PC-3 (cell line): Measurements from ENCODE around the gene CILP. TPM values are rescaled to one million over a fixed set of nuclear protein-coding genes. Genes with fewer than 3 reads are reported as not detected.

ENCODE experiments used
- ATAC-seq: fragments of 200-7000 bp; cut with Tn5 transposase; 2 replicates; pipeline ENCODE4 v1.9.1; 2020; ENCODE audit warnings: mild to moderate bottlenecking, moderate library complexity
- BruUV-seq: library from RNA; stranded (reverse); fragments of 400-500 nt; replicated peaks from 2 replicates; lab custom pipeline; 2021; lab: Mats Ljungman, UMichigan
- CTCF ChIA-PET: fragments of 300-600 bp; sonication (Branson Sonifier 250); formaldehyde crosslinking; loops from one replicate; lab custom pipeline; 2022; ENCODE audit warnings: antibody characterized with exemption; lab: Charles Lee
- POLR2A ChIA-PET: fragments of 300-600 bp; sonication (Branson Sonifier 250); formaldehyde crosslinking; loops from one replicate; lab custom pipeline; 2022; ENCODE audit warnings: antibody characterized with exemption; ENCODE audit not compliant: unreplicated experiment; lab: Charles Lee
- DNase-seq: peaks from one replicate; pipeline ENCODE4 v3.0.0-alpha.2; 2015
- H2AFZ ChIP-seq: fragments of 300-600 bp; sonication (generic); 2 replicates; pipeline ENCODE4 v1.6.0; 2016; ENCODE audit warnings: antibody characterized with exemption, low read length
- H3F3A ChIP-seq: fragments of 300-600 bp; sonication (generic); one replicate; pipeline ENCODE4 v1.6.0; 2017; ENCODE audit warnings: antibody characterized with exemption, low read length, control low read depth, mild to moderate bottlenecking; ENCODE audit not compliant: unreplicated experiment
- H3K27ac ChIP-seq: fragments of 300-600 bp; sonication (generic); 2 replicates; pipeline ENCODE4 v1.5.1; 2016; ENCODE audit warnings: mild to moderate bottlenecking, low read length
- H3K27me3 ChIP-seq: fragments of 300-600 bp; sonication (generic); 2 replicates; pipeline ENCODE4 v1.6.1; 2016; ENCODE audit warnings: low read length, mixed read lengths
- H3K36me3 ChIP-seq: fragments of 300-600 bp; sonication (generic); 2 replicates; pipeline ENCODE4 v1.6.1; 2016; ENCODE audit warnings: low read depth, mixed run types, low read length, mixed read lengths
- H3K4me1 ChIP-seq: fragments of 300-600 bp; sonication (generic); 2 replicates; pipeline ENCODE4 v1.5.1; 2016; ENCODE audit warnings: low read length; ENCODE audit not compliant: insufficient read depth
- H3K4me2 ChIP-seq: fragments of 300-600 bp; sonication (generic); 2 replicates; pipeline ENCODE4 v1.6.0; 2016; ENCODE audit warnings: low read length
- H3K4me3 ChIP-seq: fragments of 300-600 bp; sonication (generic); 2 replicates; pipeline ENCODE4 v1.5.1; 2016; ENCODE audit warnings: mild to moderate bottlenecking, low read length, mixed read lengths
- H3K79me2 ChIP-seq: fragments of 300-600 bp; sonication (generic); 2 replicates; pipeline ENCODE4 v1.6.1; 2017; ENCODE audit warnings: low read length, mixed read lengths
- H3K9ac ChIP-seq: fragments of 300-600 bp; sonication (generic); 2 replicates; pipeline ENCODE4 v1.6.0; 2016; ENCODE audit warnings: mild to moderate bottlenecking, low read length
- H3K9me2 ChIP-seq: fragments of 300-600 bp; sonication (generic); replicated peaks from 2 replicates; pipeline ENCODE4 v1.6.1; 2016; ENCODE audit warnings: mixed run types, low read length, mixed read lengths
- H3K9me3 ChIP-seq: fragments of 300-600 bp; sonication (generic); 2 replicates; pipeline ENCODE4 v1.6.1; 2016; ENCODE audit warnings: low read length, mixed read lengths
- H4K20me1 ChIP-seq: fragments of 300-600 bp; sonication (generic); 2 replicates; pipeline ENCODE4 v1.6.1; 2016; ENCODE audit warnings: low read length, mixed read lengths
- EZH2 ChIP-seq: fragments of 300-600 bp; sonication (generic); IDR thresholded peaks from one replicate; pipeline ENCODE4 v1.6.1; 2017; ENCODE audit warnings: antibody characterized with exemption, mild to moderate bottlenecking, low read length; ENCODE audit not compliant: unreplicated experiment
- EZH2phosphoT487 ChIP-seq: fragments of 300-600 bp; sonication (generic); IDR thresholded peaks from 2 replicates; pipeline ENCODE4 v1.6.1; 2018; ENCODE audit warnings: mild to moderate bottlenecking, antibody characterized with exemption, low read length, borderline replicate concordance
- intact Hi-C: fragments of 100-400 bp; cut with micrococcal nuclease; formaldehyde crosslinking; loops from 2 replicates; pipeline ENCODE4 v1.9.0; 2023
- total RNA-seq: library from RNA; depleted of rRNA; stranded (reverse); fragments of >200 nt; gene quantifications from 2 replicates; pipeline ENCODE4 v1.2.3, GENCODE V29; 2014
- TF ChIP-seq, protein P1 (sequence below): fragments of 300-600 bp; sonication (generic); conservative IDR thresholded peaks from 2 replicates; pipeline ENCODE4 v1.5.1; 2017; ENCODE audit warnings: antibody characterized with exemption, low read depth, mild to moderate bottlenecking, low read length

The CILP gene
- total RNA-seq, 1 experiment from 2014 or later: not detected

DNA sequence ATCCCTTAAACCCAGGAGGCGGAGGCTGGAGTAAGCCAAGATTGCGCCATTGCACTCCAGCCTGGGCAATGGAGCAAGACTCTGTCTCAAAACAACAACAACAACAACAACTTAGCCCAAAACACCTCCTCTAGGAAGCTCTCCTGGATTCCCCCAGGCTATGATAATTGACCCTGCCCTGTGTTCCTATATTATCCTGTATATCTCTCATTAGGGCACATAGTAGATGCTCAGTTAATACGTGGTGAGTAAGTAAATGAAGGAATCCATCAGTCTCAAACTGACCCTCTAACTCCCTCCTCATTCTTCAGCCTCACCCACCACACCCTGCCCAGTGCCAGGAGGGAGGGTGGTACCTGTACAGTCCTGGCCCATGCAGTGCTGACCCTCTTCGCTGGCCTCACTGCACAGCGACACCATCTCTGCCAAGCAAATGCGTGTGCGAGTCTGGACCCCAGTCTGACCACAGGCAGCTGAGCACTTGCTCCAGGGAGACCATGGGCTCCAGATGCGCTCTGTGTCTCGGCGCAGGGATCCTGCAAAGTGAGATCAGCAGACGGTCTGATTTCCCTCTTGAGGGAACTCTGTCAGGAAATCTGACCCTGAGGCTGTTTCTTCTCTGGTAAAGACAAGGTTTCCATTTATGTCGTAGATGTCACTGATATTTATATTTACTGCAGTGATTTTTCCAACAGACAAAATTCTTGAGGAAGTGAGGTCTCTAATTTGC, 6.2 kb downstream of the CILP start:
- intact Hi-C loops: no loop called here
- CTCF ChIA-PET: no interaction called here

DNA sequence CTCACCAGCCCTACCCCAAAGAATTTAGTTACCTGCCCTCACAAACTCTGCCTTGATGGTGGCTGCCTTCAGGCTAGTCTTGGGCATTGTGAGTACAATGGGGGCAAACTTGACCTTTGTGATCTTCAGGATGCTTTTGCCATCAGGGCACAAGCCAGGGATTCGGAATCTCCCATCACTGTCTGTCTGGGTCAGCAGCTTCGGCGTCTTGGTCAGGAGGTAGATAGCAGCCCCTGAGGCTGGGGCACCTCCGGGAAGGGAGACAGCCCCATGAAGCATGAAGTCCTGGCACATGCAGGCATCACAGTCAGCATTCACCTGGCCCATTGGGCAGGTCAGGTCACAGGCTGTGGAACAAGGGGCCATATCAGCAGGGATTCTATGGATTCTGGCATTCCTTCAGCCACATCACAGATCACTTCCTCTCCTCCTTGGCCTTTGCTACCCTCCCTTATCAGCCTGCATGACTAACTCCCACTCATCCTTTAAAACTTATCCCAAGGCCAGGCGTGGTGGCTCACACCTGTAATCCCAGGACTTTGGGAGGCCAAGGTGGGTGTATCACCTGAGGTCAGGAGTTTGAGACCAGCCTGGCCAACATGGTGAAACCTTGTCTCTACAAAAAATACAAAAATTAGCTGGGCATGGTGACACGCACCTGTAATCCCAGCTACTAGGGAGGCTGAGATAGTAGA, 6.9 kb downstream of the CILP start:
- Histone ChIP-seq H3K4me3 (no peak overlapping the region), H3F3A (no peaks in the 10 kb centered on the region), H3K9ac (no peak overlapping the region), H3K27me3 (no peaks in the 10 kb centered on the region), H2AFZ (no peak overlapping the region), H3K9me2 (no peaks in the 10 kb centered on the region), H3K4me1 (no peaks in the 10 kb centered on the region), H3K4me2 (no peak overlapping the region), H3K79me2 (no peaks in the 10 kb centered on the region), H3K9me3 (no peaks in the 10 kb centered on the region), H3K27ac (no peak overlapping the region), H3K36me3 (no peaks in the 10 kb centered on the region), H4K20me1 (no peaks in the 10 kb centered on the region)
- no peak for DNase-seq
- CTCF ChIA-PET: no interaction called here
- no peak for ATAC-seq
- TF ChIP-seq, protein P1, sequence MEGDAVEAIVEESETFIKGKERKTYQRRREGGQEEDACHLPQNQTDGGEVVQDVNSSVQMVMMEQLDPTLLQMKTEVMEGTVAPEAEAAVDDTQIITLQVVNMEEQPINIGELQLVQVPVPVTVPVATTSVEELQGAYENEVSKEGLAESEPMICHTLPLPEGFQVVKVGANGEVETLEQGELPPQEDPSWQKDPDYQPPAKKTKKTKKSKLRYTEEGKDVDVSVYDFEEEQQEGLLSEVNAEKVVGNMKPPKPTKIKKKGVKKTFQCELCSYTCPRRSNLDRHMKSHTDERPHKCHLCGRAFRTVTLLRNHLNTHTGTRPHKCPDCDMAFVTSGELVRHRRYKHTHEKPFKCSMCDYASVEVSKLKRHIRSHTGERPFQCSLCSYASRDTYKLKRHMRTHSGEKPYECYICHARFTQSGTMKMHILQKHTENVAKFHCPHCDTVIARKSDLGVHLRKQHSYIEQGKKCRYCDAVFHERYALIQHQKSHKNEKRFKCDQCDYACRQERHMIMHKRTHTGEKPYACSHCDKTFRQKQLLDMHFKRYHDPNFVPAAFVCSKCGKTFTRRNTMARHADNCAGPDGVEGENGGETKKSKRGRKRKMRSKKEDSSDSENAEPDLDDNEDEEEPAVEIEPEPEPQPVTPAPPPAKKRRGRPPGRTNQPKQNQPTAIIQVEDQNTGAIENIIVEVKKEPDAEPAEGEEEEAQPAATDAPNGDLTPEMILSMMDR: no peak
- TF ChIP-seq EZH2phosphoT487 (no peak), EZH2 (no peak)
- intact Hi-C loops: no loop called here
- POLR2A ChIA-PET: no interaction called here
- BruUV-seq: no TSS peak

More for the DNA sequence above, 6.2 kb downstream of the CILP start:
- no peaks in the 10 kb centered on the region for H3K9me3 ChIP-seq
- no peaks in the 10 kb centered on the region for H3F3A ChIP-seq
- no peaks in the 10 kb centered on the region for H3K9me2 ChIP-seq
- no peaks in the 10 kb centered on the region for H3K36me3 ChIP-seq
- no peak overlapping the region for H3K4me3 ChIP-seq
- no peaks in the 10 kb centered on the region for H3K4me1 ChIP-seq
- POLR2A ChIA-PET: no interaction called here
- H3K79me2 ChIP-seq: no peaks in the 10 kb centered on the region
- no peak for TF ChIP-seq EZH2
- TF ChIP-seq, protein P1: no peak
- TF ChIP-seq EZH2phosphoT487: no peak
- ATAC-seq (no peak), DNase-seq (no peak)
- no TSS peak for BruUV-seq
- H3K27ac ChIP-seq: no peak overlapping the region
- H2AFZ ChIP-seq: no peak overlapping the region
- H3K27me3 ChIP-seq: no peaks in the 10 kb centered on the region
- H3K4me2 ChIP-seq: no peak overlapping the region
- H3K9ac ChIP-seq: no peak overlapping the region
- no peaks in the 10 kb centered on the region for H4K20me1 ChIP-seq

DNA sequence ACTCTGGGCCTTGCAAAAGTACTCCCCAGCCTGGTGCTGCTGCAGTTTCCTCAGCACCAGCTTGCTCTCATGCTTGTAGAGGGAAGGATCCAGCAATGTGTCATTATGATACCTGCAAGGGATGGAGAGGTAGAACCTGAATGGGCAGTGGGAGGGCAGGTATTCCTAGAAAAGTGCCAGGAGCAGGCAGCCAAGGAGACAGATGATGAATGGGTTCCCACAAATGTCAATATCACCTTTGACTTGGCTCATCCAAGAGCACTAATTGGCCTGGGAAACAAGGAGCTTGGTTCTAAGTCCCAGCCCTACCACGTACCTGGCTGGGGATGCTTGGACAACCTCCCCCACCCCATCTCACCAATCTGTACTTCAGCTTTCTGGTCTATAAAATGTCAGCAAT, 9.4 kb downstream of the CILP start:
- H3K27me3 ChIP-seq: no peaks in the 10 kb centered on the region
- no peaks in the 10 kb centered on the region for H3K4me1 ChIP-seq
- BruUV-seq: no TSS peak
- H3K9me3 ChIP-seq: no peaks in the 10 kb centered on the region
- H3K4me3 ChIP-seq: no peak overlapping the region
- H3F3A ChIP-seq: no peaks in the 10 kb centered on the region
- no peaks in the 10 kb centered on the region for H3K9me2 ChIP-seq
- H3K36me3 ChIP-seq: no peaks in the 10 kb centered on the region
- ChIA-PET POLR2A (no interaction called here), CTCF (no interaction called here)
- no peak overlapping the region for H3K4me2 ChIP-seq
- intact Hi-C loops: no loop called here
- DNase-seq (no peak), ATAC-seq (no peak)
- no peak overlapping the region for H3K9ac ChIP-seq
- TF ChIP-seq, protein P1: no peak
- TF ChIP-seq EZH2 (no peak), EZH2phosphoT487 (no peak)
- H2AFZ ChIP-seq: no peak overlapping the region
- no peaks in the 10 kb centered on the region for H3K79me2 ChIP-seq
- H4K20me1 ChIP-seq: no peaks in the 10 kb centered on the region
- no peak overlapping the region for H3K27ac ChIP-seq
